ENCODE measurements around the gene USP22. TPM values are rescaled to one million over a fixed set of nuclear protein-coding genes. Genes with fewer than 3 reads are reported as not detected.
"Not testable (repeated sequence)": the region's sequence is repeated elsewhere in the genome, so short reads cannot be mapped to it uniquely, and the experiment has no call there.

Gene USP22
- polyA plus RNA-seq, 1 donor (not counting 4 experiments of a cell fraction or from before 2014, with no cell fraction given) = 111 TPM

DNA sequence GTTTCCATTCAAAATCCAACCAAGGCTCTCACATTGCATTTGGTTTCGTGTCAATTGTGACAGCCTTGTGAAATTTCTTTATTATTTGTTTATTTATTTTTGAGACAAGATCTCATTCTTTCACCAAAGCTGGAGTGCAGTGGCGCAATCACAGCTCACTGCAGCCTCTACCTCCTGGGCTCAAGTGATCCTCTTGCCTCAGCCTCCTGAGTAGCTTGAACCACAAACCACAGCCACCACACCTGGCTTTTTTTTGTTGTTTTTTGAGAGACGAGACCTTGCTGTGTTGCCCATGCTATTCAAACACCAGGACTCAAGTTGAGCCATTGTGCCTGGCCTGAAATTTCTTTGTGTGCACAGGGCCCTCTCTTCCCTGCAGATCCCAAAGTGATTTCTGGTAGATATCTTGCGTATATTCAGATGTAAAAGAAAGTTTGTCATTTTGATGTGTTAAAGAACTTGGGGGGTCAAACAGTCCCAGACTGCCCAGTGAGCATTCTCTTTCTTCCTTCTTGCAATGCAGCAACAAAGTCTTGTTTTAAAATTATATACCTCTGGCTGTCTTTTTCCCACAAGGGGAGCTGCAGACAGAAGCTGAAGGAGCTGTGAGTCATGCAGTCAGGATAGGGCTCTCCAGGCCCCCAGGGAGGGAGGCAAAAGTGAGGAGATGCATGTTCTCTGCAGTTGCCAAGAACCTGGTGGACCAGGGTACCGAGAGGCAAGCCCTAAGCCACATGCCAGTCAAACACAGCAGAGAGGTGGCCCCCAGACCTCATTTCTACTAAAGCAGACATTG is 15.5 kb upstream of the USP22 start:
- H2AFZ ChIP-seq (ENCODE audit: control insufficient read depth, low read length) = no peak overlapping the region
- no peak overlapping the region for H3K4me2 ChIP-seq (ENCODE audit: control insufficient read depth, extremely low read depth, insufficient read depth, low read depth, low read length)

DNA sequence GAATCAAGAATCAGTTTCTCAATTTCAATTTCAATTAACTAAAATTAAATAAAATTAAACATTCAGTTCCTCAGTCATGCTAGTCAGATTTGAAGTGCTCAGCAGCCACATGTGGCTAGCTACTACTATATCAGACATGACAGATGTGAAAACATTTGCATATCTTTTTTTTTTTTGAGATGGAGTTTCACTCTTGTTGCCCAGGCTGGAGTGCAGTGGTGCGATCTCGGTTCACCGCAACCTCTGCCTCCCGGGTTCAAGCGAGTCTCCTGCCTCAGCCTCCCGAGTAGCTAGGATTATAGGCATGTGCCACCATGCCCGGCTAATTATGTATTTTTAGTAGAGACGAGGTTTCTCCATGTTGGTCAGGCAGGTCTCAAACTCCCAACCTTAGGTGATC is 10.2 kb upstream of the USP22 start:
- H4K20me1 ChIP-seq (ENCODE audit: control insufficient read depth, extremely low read depth, insufficient read depth, low read length); H3K27ac ChIP-seq (ENCODE audit: control insufficient read depth, insufficient read depth, low read length); H3K27me3 ChIP-seq (ENCODE audit: control insufficient read depth, extremely low read depth, insufficient read depth, low read length); H2AFZ ChIP-seq (ENCODE audit: control insufficient read depth, low read length); H3K9ac ChIP-seq (ENCODE audit: control insufficient read depth, extremely low read depth, insufficient read depth, low read length); H3K4me1 ChIP-seq (ENCODE audit: control insufficient read depth, extremely low read depth, insufficient read depth, low read length); H3K9me3 ChIP-seq (ENCODE audit: control insufficient read depth, low read depth, low read length); H3K9me1 ChIP-seq (ENCODE audit: control insufficient read depth, extremely low read depth, insufficient read depth, low read length); dilution Hi-C loops (cut with MboI; ENCODE audit: extremely low pct_ligation_motif_present, low sequenced_read_pairs); FAIRE-seq; H3K4me2 ChIP-seq (ENCODE audit: control insufficient read depth, extremely low read depth, insufficient read depth, low read depth, low read length); H3K36me3 ChIP-seq (ENCODE audit: control insufficient read depth in 2 of 2, extremely low read depth in 1 of 2, insufficient read depth in 2 of 2, low read length in 2 of 2); H3K79me2 ChIP-seq (ENCODE audit: control insufficient read depth, insufficient read depth, low read length); DNase-seq (ENCODE audit: low read depth, low spot score); H3K4me3 ChIP-seq (ENCODE audit: control insufficient read depth in 2 of 3, extremely low read depth in 1 of 3, insufficient read depth in 2 of 3, low read depth in 1 of 3, low read length in 3 of 3): not testable (repeated sequence)

More for the DNA sequence above, 15.5 kb upstream of the USP22 start:
- Histone ChIP-seq H3K36me3 (ENCODE audit: control insufficient read depth in 2 of 2, extremely low read depth in 1 of 2, insufficient read depth in 2 of 2, low read length in 2 of 2) (no peaks in the 10 kb centered on the region), H3K9ac (ENCODE audit: control insufficient read depth, extremely low read depth, insufficient read depth, low read length) (no peak overlapping the region), H3K27me3 (ENCODE audit: control insufficient read depth, extremely low read depth, insufficient read depth, low read length) (no peaks in the 10 kb centered on the region), H3K4me3 (ENCODE audit: control insufficient read depth in 2 of 3, extremely low read depth in 1 of 3, insufficient read depth in 2 of 3, low read depth in 1 of 3, low read length in 3 of 3) (no peak overlapping the region), H3K9me3 (ENCODE audit: control insufficient read depth, low read depth, low read length) (no peaks in the 10 kb centered on the region), H3K79me2 (ENCODE audit: control insufficient read depth, insufficient read depth, low read length) (no peaks in the 10 kb centered on the region), H4K20me1 (ENCODE audit: control insufficient read depth, extremely low read depth, insufficient read depth, low read length) (no peaks in the 10 kb centered on the region), H3K9me1 (ENCODE audit: control insufficient read depth, extremely low read depth, insufficient read depth, low read length) (no peaks in the 10 kb centered on the region), H3K4me1 (ENCODE audit: control insufficient read depth, extremely low read depth, insufficient read depth, low read length) (peaks cover 3% of the 10 kb centered on the region), H3K27ac (ENCODE audit: control insufficient read depth, insufficient read depth, low read length) (no peak overlapping the region)
- TF ChIP-seq, protein P1, sequence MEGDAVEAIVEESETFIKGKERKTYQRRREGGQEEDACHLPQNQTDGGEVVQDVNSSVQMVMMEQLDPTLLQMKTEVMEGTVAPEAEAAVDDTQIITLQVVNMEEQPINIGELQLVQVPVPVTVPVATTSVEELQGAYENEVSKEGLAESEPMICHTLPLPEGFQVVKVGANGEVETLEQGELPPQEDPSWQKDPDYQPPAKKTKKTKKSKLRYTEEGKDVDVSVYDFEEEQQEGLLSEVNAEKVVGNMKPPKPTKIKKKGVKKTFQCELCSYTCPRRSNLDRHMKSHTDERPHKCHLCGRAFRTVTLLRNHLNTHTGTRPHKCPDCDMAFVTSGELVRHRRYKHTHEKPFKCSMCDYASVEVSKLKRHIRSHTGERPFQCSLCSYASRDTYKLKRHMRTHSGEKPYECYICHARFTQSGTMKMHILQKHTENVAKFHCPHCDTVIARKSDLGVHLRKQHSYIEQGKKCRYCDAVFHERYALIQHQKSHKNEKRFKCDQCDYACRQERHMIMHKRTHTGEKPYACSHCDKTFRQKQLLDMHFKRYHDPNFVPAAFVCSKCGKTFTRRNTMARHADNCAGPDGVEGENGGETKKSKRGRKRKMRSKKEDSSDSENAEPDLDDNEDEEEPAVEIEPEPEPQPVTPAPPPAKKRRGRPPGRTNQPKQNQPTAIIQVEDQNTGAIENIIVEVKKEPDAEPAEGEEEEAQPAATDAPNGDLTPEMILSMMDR (optimal IDR thresholded peaks at IDR 0.05 in 1 of 3, IDR thresholded peaks at IDR 0.05 in 1 of 3, conservative IDR thresholded peaks at IDR 0.05 in 1 of 3; ENCODE audit: extremely low read depth in 1 of 3, insufficient read depth in 2 of 3, low read length in 3 of 3) = peak in 2 of 3 experiments; percentile 22 to 25
- TF ChIP-seq EZH2 (IDR thresholded peaks at IDR 0.05; ENCODE audit: low read length) = no peak
- dilution Hi-C loops (cut with MboI; ENCODE audit: extremely low pct_ligation_motif_present, low sequenced_read_pairs) = no loop called here
- DNase-seq (ENCODE audit: low read depth, low spot score) (no peak), FAIRE-seq (no peak)

All from keratinocyte (primary cell).